Lower leg skin (tissue), 4 donors: Measurements from ENCODE around the gene BRINP1. TPM values are rescaled to one million over a fixed set of nuclear protein-coding genes. Genes with fewer than 3 reads are reported as not detected.

Source experiments
- DNase-seq, 2 donors: peaks; one replicate each; pipeline ENCODE4 v3.0.0-alpha.2; 2019; ENCODE audit warnings: low spot score in 2 of 2
- H3K4me3 ChIP-seq: fragments of 200-600 bp; sonication (generic); 2 replicates; pipeline ENCODE4 v1.5.1; 2017; ENCODE audit warnings: mild to moderate bottlenecking, low read depth; ENCODE audit not compliant: poor library complexity, severe bottlenecking
- CTCF ChIP-seq, 3 donors: fragments of 450-650 bp; IDR thresholded peaks; one replicate each; pipeline ENCODE4 v1.5.1; 2016; ENCODE audit warnings: antibody characterized with exemption in 3 of 3, mild to moderate bottlenecking in 3 of 3, moderate library complexity in 2 of 3
- POLR2A ChIP-seq, 2 donors: fragments of 450-650 bp; IDR thresholded peaks; one replicate each; pipeline ENCODE4 v1.6.1; 2016 to 2017; ENCODE audit warnings: antibody characterized with exemption in 2 of 2, mild to moderate bottlenecking in 1 of 2, moderate library complexity in 1 of 2
- WGBS, 2 donors: methylation state at CpG; one replicate each; pipeline ENCODE4 v1.1.5; 2018; 5-methylcytosine and 5-hydroxymethylcytosine counted together
- intact Hi-C: fragments of 100-400 bp; cut with DNase I; formaldehyde crosslinking; loops from one replicate; pipeline ENCODE4 v1.15.0; 2023; ENCODE audit warnings: low total_unique reads
- total RNA-seq, 4 donors: library from RNA; depleted of rRNA; stranded (reverse); fragments of >200 nt; gene quantifications; one replicate each; pipeline ENCODE4 v1.1.0, GENCODE V29; 2016

The BRINP1 gene
- total RNA-seq, 4 donors from 2014 or later: 0.10 to 0.16 TPM; not detected in 2

- TF ChIP-seq POLR2A (IDR thresholded peaks at IDR 0.05): no peak
- TF ChIP-seq CTCF (IDR thresholded peaks at IDR 0.05): no peak
- no peak for DNase-seq
- 59 to 65% methylated on average over 5 of the region's 5 CpGs for WGBS, 2 donors
- H3K4me3 ChIP-seq: no peak overlapping the region
- intact Hi-C loops: no loop called here
Observed at GRCh38 chr9:119310741-119311140, 58.5 kb downstream of the BRINP1 start.

- TF ChIP-seq CTCF (IDR thresholded peaks at IDR 0.05) (no peak), POLR2A (IDR thresholded peaks at IDR 0.05) (no peak)
- 79 to 83% methylated on average over 5 of the region's 5 CpGs for WGBS, 2 donors
- H3K4me3 ChIP-seq: no peak overlapping the region
- DNase-seq: no peak
- intact Hi-C loops: no loop called here
Observed at GRCh38 chr9:119307471-119307870, 61.8 kb downstream of the BRINP1 start.

GRCh38 chr9:119304555-119304954 lies 64.7 kb downstream of the BRINP1 start:
- intact Hi-C loops: no loop called here
- TF ChIP-seq CTCF (IDR thresholded peaks at IDR 0.05) (no peak), POLR2A (IDR thresholded peaks at IDR 0.05) (no peak)
- no peak overlapping the region for H3K4me3 ChIP-seq
- no peak for DNase-seq
- WGBS, 2 donors: 48 to 55% methylated on average over 3 of the region's 3 CpGs

GRCh38 chr9:119302988-119303698 lies 66.1 kb downstream of the BRINP1 start:
- TF ChIP-seq POLR2A (IDR thresholded peaks at IDR 0.05) (no peak), CTCF (IDR thresholded peaks at IDR 0.05) (no peak)

GRCh38 chr9:119298076-119298853 lies 71.0 kb downstream of the BRINP1 start:
- H3K4me3 ChIP-seq: no peak overlapping the region
- TF ChIP-seq CTCF (IDR thresholded peaks at IDR 0.05) (no peak), POLR2A (IDR thresholded peaks at IDR 0.05) (no peak)
- WGBS, 2 donors: 59 to 60% methylated on average over 3 of the region's 3 CpGs
- no peak for DNase-seq
- intact Hi-C loops: no loop called here

More at GRCh38 chr9:119302988-119303698, 66.1 kb downstream of the BRINP1 start:
- no peak for DNase-seq
- H3K4me3 ChIP-seq: no peak overlapping the region
- WGBS, 2 donors: 81 to 89% methylated on average over 13 of the region's 13 CpGs
- intact Hi-C loops: no loop called here
